NCI-H1436 (cell line): ENCODE results near the gene CDK11B.

Source experiments
- DNase-seq: peaks from one replicate; lab custom pipeline; 2025; lab: John Stamatoyannopoulos, UW

The CDK11B gene

GRCh38 chr1:1627261-1627828 lies 31.5 kb downstream of the CDK11B start:
- DNase-seq, result no peak

GRCh38 chr1:1626207-1627141 lies 32.3 kb downstream of the CDK11B start:
- DNase-seq, result no peak

GRCh38 chr1:1625824-1626206 lies 33.0 kb downstream of the CDK11B start:
- DNase-seq, result no peak

- DNase-seq, result no peak
Observed at GRCh38 chr1:1625404-1625775, 33.4 kb downstream of the CDK11B start.

- DNase-seq, result no peak
Observed at GRCh38 chr1:1624443-1625403, 34.1 kb downstream of the CDK11B start.

- no peak for DNase-seq
Observed at GRCh38 chr1:1623631-1624442, 35.0 kb downstream of the CDK11B start.

- no peak for DNase-seq
Observed at GRCh38 chr1:1623181-1623630, 35.6 kb downstream of the CDK11B start.

GRCh38 chr1:1622788-1623094 lies 36.1 kb downstream of the CDK11B start:
- no peak for DNase-seq

GRCh38 chr1:1622010-1622787 lies 36.6 kb downstream of the CDK11B start:
- no peak for DNase-seq

GRCh38 chr1:1621173-1622009 lies 37.4 kb downstream of the CDK11B start:
- DNase-seq, result no peak

- no peak for DNase-seq
Observed at GRCh38 chr1:1620433-1621139, 38.2 kb downstream of the CDK11B start.

GRCh38 chr1:1619917-1620361 lies 38.9 kb downstream of the CDK11B start:
- no peak for DNase-seq

GRCh38 chr1:1618396-1619068 lies 40.3 kb downstream of the CDK11B start:
- no peak for DNase-seq

- DNase-seq, result no peak
Observed at GRCh38 chr1:1617925-1618324, 40.9 kb downstream of the CDK11B start.

- DNase-seq, result no peak
Observed at GRCh38 chr1:1617516-1617915, 41.3 kb downstream of the CDK11B start.

GRCh38 chr1:1616838-1617237 lies 42.0 kb downstream of the CDK11B start:
- no peak for DNase-seq

GRCh38 chr1:1616045-1616790 lies 42.6 kb downstream of the CDK11B start:
- DNase-seq, result no peak
